WTC11 (cell line): Measurements from ENCODE around the gene CDC73. TPM values are rescaled to one million over a fixed set of nuclear protein-coding genes. Genes with fewer than 3 reads are reported as not detected.

Experiments
- ATAC-seq: fragments of 200-7000 bp; cut with Tn5 transposase; 2 replicates; pipeline ENCODE4 v1.10.0; 2021; ENCODE audit warnings: mild to moderate bottlenecking, moderate library complexity
- CTCF ChIA-PET: fragments of 300-600 bp; sonication (Branson Sonifier 250); formaldehyde crosslinking; loops from one replicate; lab custom pipeline; 2021; ENCODE audit warnings: antibody characterized with exemption; lab: Charles Lee
- POLR2A ChIA-PET: fragments of 350-600 bp; sonication (Branson Sonifier 250); formaldehyde crosslinking; loops from one replicate; lab custom pipeline; 2021; ENCODE audit warnings: antibody characterized with exemption; lab: Charles Lee
- DNase-seq: peaks from one replicate; pipeline ENCODE4 v3.0.0; 2021; ENCODE audit warnings: low spot score
- H3K27ac Mint-ChIP-seq: 2 replicates; pipeline ENCODE4 v1.8.0; 2021; ENCODE audit warnings: mixed read lengths
- H3K27me3 Mint-ChIP-seq: 2 replicates; pipeline ENCODE4 v1.8.0; 2021; ENCODE audit warnings: low read depth, mild to moderate bottlenecking, moderate library complexity, mixed read lengths
- H3K36me3 Mint-ChIP-seq: 2 replicates; pipeline ENCODE4 v1.8.0; 2021; ENCODE audit warnings: mixed read lengths
- H3K4me1 Mint-ChIP-seq: 2 replicates; pipeline ENCODE4 v1.8.0; 2022; ENCODE audit warnings: mixed read lengths
- H3K4me3 Mint-ChIP-seq: 2 replicates; pipeline ENCODE4 v1.8.0; 2021; ENCODE audit warnings: mild to moderate bottlenecking, moderate library complexity, mixed read lengths
- H3K9me3 Mint-ChIP-seq: 2 replicates; pipeline ENCODE4 v1.8.0; 2021; ENCODE audit warnings: mixed read lengths
- AR ChIP-seq: fragments of 250-450 bp; sonication (Bioruptor Pico); IDR thresholded peaks from 2 replicates; pipeline ENCODE4 v1.9.0; 2021; ENCODE audit warnings: mild to moderate bottlenecking
- ARID4B ChIP-seq: sonication (generic); formaldehyde crosslinking; IDR thresholded peaks from 2 replicates; pipeline ENCODE4 v1.8.0; 2023; ENCODE audit warnings: missing genetic modification reagents, mild to moderate bottlenecking, borderline replicate concordance
- ATF3 ChIP-seq: sonication (generic); formaldehyde crosslinking; conservative IDR thresholded peaks from 2 replicates; pipeline ENCODE4 v1.8.1; 2022; ENCODE audit warnings: mild to moderate bottlenecking, missing genetic modification reagents
- CBFB ChIP-seq: sonication (generic); formaldehyde crosslinking; IDR thresholded peaks from 2 replicates; pipeline ENCODE4 v1.8.1; 2022; ENCODE audit warnings: mild to moderate bottlenecking, low read depth, missing genetic modification reagents
- CREB1 ChIP-seq: sonication (generic); formaldehyde crosslinking; IDR thresholded peaks from 2 replicates; pipeline ENCODE4 v1.8.0; 2023; ENCODE audit warnings: mild to moderate bottlenecking, missing genetic modification reagents
- E2F1 ChIP-seq: sonication (generic); formaldehyde crosslinking; IDR thresholded peaks from 2 replicates; pipeline ENCODE4 v1.8.0; 2022; ENCODE audit warnings: mild to moderate bottlenecking, missing genetic modification reagents
- E2F5 ChIP-seq: sonication (generic); formaldehyde crosslinking; IDR thresholded peaks from 2 replicates; pipeline ENCODE4 v1.8.1; 2022; ENCODE audit warnings: mild to moderate bottlenecking, moderate library complexity, missing genetic modification reagents
- ELF4 ChIP-seq: sonication (generic); formaldehyde crosslinking; IDR thresholded peaks from 2 replicates; pipeline ENCODE4 v1.8.1; 2022; ENCODE audit warnings: low read depth, mild to moderate bottlenecking, moderate library complexity, missing genetic modification reagents
- GABPB1 ChIP-seq: sonication (generic); formaldehyde crosslinking; IDR thresholded peaks from 2 replicates; pipeline ENCODE4 v1.8.1; 2023; ENCODE audit warnings: mild to moderate bottlenecking, missing genetic modification reagents
- GRHL2 ChIP-seq: fragments of 250-450 bp; sonication (Bioruptor Pico); IDR thresholded peaks from 2 replicates; pipeline ENCODE4 v1.8.0; 2022; ENCODE audit warnings: mild to moderate bottlenecking, moderate library complexity; ENCODE audit not compliant: insufficient replicate concordance, severe bottlenecking
- GTF2I ChIP-seq: fragments of 250-450 bp; sonication (Bioruptor Pico); conservative IDR thresholded peaks from 2 replicates; pipeline ENCODE4 v1.4.0; 2021; ENCODE audit warnings: mild to moderate bottlenecking
- KAT7 ChIP-seq: sonication (generic); formaldehyde crosslinking; IDR thresholded peaks from 2 replicates; pipeline ENCODE4 v1.8.1; 2023; ENCODE audit warnings: missing genetic modification reagents, mild to moderate bottlenecking, borderline replicate concordance
- MLX ChIP-seq: sonication (generic); formaldehyde crosslinking; IDR thresholded peaks from 2 replicates; pipeline ENCODE4 v1.8.1; 2023; ENCODE audit warnings: mild to moderate bottlenecking, missing genetic modification reagents, moderate library complexity
- NFYB ChIP-seq: sonication (generic); formaldehyde crosslinking; conservative IDR thresholded peaks from 2 replicates; pipeline ENCODE4 v1.8.0; 2022; ENCODE audit warnings: low read depth, missing genetic modification reagents
- NR2C2 ChIP-seq: sonication (generic); formaldehyde crosslinking; IDR thresholded peaks from 2 replicates; pipeline ENCODE4 v1.8.0; 2022; ENCODE audit warnings: mild to moderate bottlenecking, missing genetic modification reagents
- OVOL2 ChIP-seq: fragments of 250-450 bp; sonication (Bioruptor Pico); IDR thresholded peaks from 2 replicates; pipeline ENCODE4 v1.9.0; 2021; ENCODE audit warnings: mild to moderate bottlenecking, borderline replicate concordance
- PRRX2 ChIP-seq: fragments of 250-450 bp; sonication (Bioruptor Pico); IDR thresholded peaks from 2 replicates; pipeline ENCODE4 v1.8.0; 2021; ENCODE audit warnings: mild to moderate bottlenecking
- SMAD3 ChIP-seq: sonication (generic); formaldehyde crosslinking; IDR thresholded peaks from 2 replicates; pipeline ENCODE4 v1.8.0; 2022; ENCODE audit warnings: missing genetic modification reagents, mild to moderate bottlenecking, borderline replicate concordance
- SOX15 ChIP-seq: fragments of 250-450 bp; sonication (Bioruptor Pico); IDR thresholded peaks from 2 replicates; pipeline ENCODE4 v1.9.0; 2021; ENCODE audit warnings: mild to moderate bottlenecking
- SP1 ChIP-seq: sonication (generic); formaldehyde crosslinking; conservative IDR thresholded peaks from 2 replicates; pipeline ENCODE4 v1.8.1; 2022; ENCODE audit warnings: missing genetic modification reagents
- TCF7 ChIP-seq: sonication (generic); formaldehyde crosslinking; IDR thresholded peaks from 2 replicates; pipeline ENCODE4 v1.8.0; 2022; ENCODE audit warnings: mild to moderate bottlenecking, low read depth, missing genetic modification reagents, moderate library complexity
- TEAD1 ChIP-seq: sonication (generic); formaldehyde crosslinking; IDR thresholded peaks from 2 replicates; pipeline ENCODE4 v1.8.0; 2022; ENCODE audit warnings: mild to moderate bottlenecking, missing genetic modification reagents
- USF1 ChIP-seq: sonication (generic); formaldehyde crosslinking; IDR thresholded peaks from 2 replicates; pipeline ENCODE4 v1.8.0; 2022; ENCODE audit warnings: mild to moderate bottlenecking, missing genetic modification reagents
- ZNF317 ChIP-seq: sonication (generic); formaldehyde crosslinking; IDR thresholded peaks from 2 replicates; pipeline ENCODE4 v1.8.1; 2023; ENCODE audit warnings: low read depth, mild to moderate bottlenecking, moderate library complexity, missing genetic modification reagents, borderline replicate concordance
- ZSCAN18 ChIP-seq: fragments of 250-450 bp; sonication (Bioruptor Pico); IDR thresholded peaks from 2 replicates; pipeline ENCODE4 v2.1.2; 2022; ENCODE audit warnings: mild to moderate bottlenecking, moderate library complexity
- total RNA-seq: library from RNA; stranded (reverse); gene quantifications from 3 replicates; pipeline ENCODE4 v1.2.3, GENCODE V29; 2021

Gene CDC73
- total RNA-seq, 1 experiment from 2014 or later = 57.1 TPM

- TF ChIP-seq ARID4B (CRISPR knock-in tag) = no peak
- no peak for TF ChIP-seq SP1 (CRISPR knock-in tag)
- no peak for TF ChIP-seq USF1 (CRISPR knock-in tag)
- no peak for TF ChIP-seq SOX15 (CRISPR knock-in tag)
- no peak for TF ChIP-seq CBFB (CRISPR knock-in tag)
- no peak for TF ChIP-seq NFYB
- TF ChIP-seq GRHL2 = no peak
- TF ChIP-seq KAT7 (CRISPR knock-in tag) = no peak
- TF ChIP-seq SMAD3 (CRISPR knock-in tag) = no peak
- TF ChIP-seq MLX (CRISPR knock-in tag) = no peak
- TF ChIP-seq NR2C2 (CRISPR knock-in tag) = no peak
- TF ChIP-seq E2F1 (CRISPR knock-in tag) = no peak
- no peak for TF ChIP-seq OVOL2 (CRISPR knock-in tag)
- no peak for TF ChIP-seq CREB1 (CRISPR knock-in tag)
- TF ChIP-seq TEAD1 (CRISPR knock-in tag) = no peak
- TF ChIP-seq ZNF317 = no peak
- TF ChIP-seq TCF7 (CRISPR knock-in tag) = no peak
- TF ChIP-seq GABPB1 (CRISPR knock-in tag) = no peak
- Mint-ChIP-seq H3K27ac (no peak overlapping the region; the same call in 1 of the 2 replicates), H3K4me3 (no peak overlapping the region), H3K9me3 (peaks cover 8% of the 10 kb centered on the region), H3K4me1 (no peaks in the 10 kb centered on the region), H3K36me3 (peaks cover 17% of the 10 kb centered on the region), H3K27me3 (no peaks in the 10 kb centered on the region)
- CTCF ChIA-PET = interaction anchor here (1.6 kb wide), 1 partner anchor 11 kb away, joined by 5 read pairs; no protein-coding TSS in a partner anchor
- no peak for DNase-seq
- ATAC-seq = no peak
- POLR2A ChIA-PET = no interaction called here
These were observed 79.2 kb downstream of the CDC73 start for GRCh38 chr1:193201021-193201420.

GRCh38 chr1:193210996-193211395, 89.2 kb downstream of the CDC73 start:
- Mint-ChIP-seq H3K36me3 (peaks cover 40% of the 10 kb centered on the region), H3K27me3 (no peaks in the 10 kb centered on the region), H3K4me1 (peaks cover 20% of the 10 kb centered on the region), H3K27ac (peak overlapping the region; percentile 48; the same call in 1 of the 2 replicates), H3K9me3 (peaks cover 17% of the 10 kb centered on the region), H3K4me3 (no peak overlapping the region)
- POLR2A ChIA-PET = no interaction called here
- DNase-seq (no peak), ATAC-seq (no peak)
- CTCF ChIA-PET = no interaction called here
- TF ChIP-seq SMAD3 (CRISPR knock-in tag) (no peak), ATF3 (CRISPR knock-in tag) (no peak), ZNF317 (no peak), ELF4 (CRISPR knock-in tag) (no peak), E2F5 (CRISPR knock-in tag) (no peak), AR (no peak), PRRX2 (CRISPR knock-in tag) (no peak), GTF2I (CRISPR knock-in tag) (no peak), ZSCAN18 (CRISPR knock-in tag) (no peak)
